Measurements from ENCODE around the gene PSMC4.

The PSMC4 gene

DNA sequence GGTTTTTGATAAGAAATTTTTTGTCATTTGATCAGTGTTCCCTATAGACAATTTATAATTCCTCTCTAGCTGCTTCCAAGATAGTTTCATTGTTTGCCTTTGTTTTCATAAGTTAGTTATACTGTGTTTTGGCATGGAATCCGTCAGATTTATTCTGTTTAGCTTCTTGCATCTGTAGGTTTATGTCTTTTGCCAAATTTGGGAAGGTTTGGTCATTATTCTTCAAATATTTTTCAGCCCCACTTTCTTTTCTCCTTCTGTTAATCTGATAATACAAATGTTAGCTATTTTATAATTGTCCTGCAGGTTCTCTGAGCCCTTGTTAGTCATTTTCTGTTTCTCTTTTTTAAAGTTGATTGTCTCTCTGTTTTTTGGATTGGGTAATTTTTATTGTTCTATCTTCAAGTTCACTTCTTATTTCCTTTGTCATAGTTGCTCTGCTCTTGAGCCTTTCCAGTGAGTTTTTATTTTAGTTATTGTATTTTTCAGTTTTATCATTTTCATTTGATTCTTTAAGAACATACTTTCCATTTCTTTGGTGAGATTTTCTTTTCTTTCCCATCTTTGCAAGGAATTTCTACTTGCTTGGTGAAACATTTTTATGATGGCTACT is 30.6 kb upstream of the PSMC4 start:
- no CpG with 5 or more reads among the region's 1 CpG for WGBS
- DNase-seq = no peak
- Histone ChIP-seq H3K4me2 (ENCODE audit: low read length, poor library complexity, severe bottlenecking) (no peak overlapping the region), H2AK5ac (ENCODE audit: low read length, severe bottlenecking) (no peak overlapping the region), H3K27me3 (ENCODE audit: control insufficient read depth in 1 of 2, insufficient read depth in 1 of 2, low read length in 2 of 2) (peaks cover 0 to 5% of the 10 kb centered on the region in 2 experiments), H3K4me3 (ENCODE audit: insufficient read depth in 1 of 2, low read depth in 1 of 2, low read length in 2 of 2) (no peak overlapping the region), H3K4ac (ENCODE audit: low read depth in 1 of 2, low read length in 2 of 2) (no peak overlapping the region), H3K14ac (ENCODE audit: low read length in 2 of 2) (no peak overlapping the region), H3K4me1 (ENCODE audit: control insufficient read depth, insufficient read depth, low read depth, low read length) (peaks cover 15% of the 10 kb centered on the region), H3K23ac (ENCODE audit: low read length in 2 of 2) (no peak overlapping the region), H4K91ac (ENCODE audit: low read length) (no peak overlapping the region), H2BK5ac (ENCODE audit: low read depth, low read length, poor library complexity, severe bottlenecking) (no peak overlapping the region), H3K27ac (ENCODE audit: low read length, poor library complexity, severe bottlenecking) (no peak overlapping the region), H3K79me1 (replicated peaks; ENCODE audit: low read length, poor library complexity, severe bottlenecking) (no peaks in the 10 kb centered on the region), H3K9ac (ENCODE audit: low read length) (no peak overlapping the region), H3K36me3 (ENCODE audit: control insufficient read depth in 1 of 2, insufficient read depth in 2 of 2, low read depth in 1 of 2, low read length in 2 of 2) (no peaks in the 10 kb centered on the region), H2BK15ac (ENCODE audit: low read depth, poor library complexity, severe bottlenecking) (no peak overlapping the region), H3K9me3 (ENCODE audit: control insufficient read depth, low read length) (peaks cover 7% of the 10 kb centered on the region), H2BK12ac (ENCODE audit: low read length in 2 of 2) (no peak overlapping the region), H4K8ac (ENCODE audit: low read length) (no peak overlapping the region), H2BK120ac (ENCODE audit: low read depth, low read length) (no peak overlapping the region), H3K18ac (ENCODE audit: low read depth in 1 of 2, low read length in 2 of 2) (no peak overlapping the region), H2AFZ (ENCODE audit: low read depth, low read length) (no peak overlapping the region)

- Histone ChIP-seq H2BK12ac (ENCODE audit: low read length in 2 of 2) (no peak overlapping the region), H3K14ac (ENCODE audit: low read length in 2 of 2) (no peak overlapping the region), H2BK15ac (ENCODE audit: low read depth, poor library complexity, severe bottlenecking) (no peak overlapping the region), H3K23ac (ENCODE audit: low read length in 2 of 2) (no peak overlapping the region), H2AK5ac (ENCODE audit: low read length, severe bottlenecking) (peak overlapping the region; percentile 78), H4K8ac (ENCODE audit: low read length) (no peak overlapping the region), H3K9me3 (ENCODE audit: control insufficient read depth, low read length) (peaks cover 7% of the 10 kb centered on the region), H2BK120ac (ENCODE audit: low read depth, low read length) (no peak overlapping the region), H3K27ac (ENCODE audit: low read length, poor library complexity, severe bottlenecking) (peak overlapping the region; percentile 94), H3K4ac (ENCODE audit: low read depth in 1 of 2, low read length in 2 of 2) (no peak overlapping the region), H3K4me2 (ENCODE audit: low read length, poor library complexity, severe bottlenecking) (no peak overlapping the region), H3K4me3 (ENCODE audit: insufficient read depth in 1 of 2, low read depth in 1 of 2, low read length in 2 of 2) (no peak overlapping the region), H4K91ac (ENCODE audit: low read length) (no peak overlapping the region), H2AFZ (ENCODE audit: low read depth, low read length) (no peak overlapping the region), H2BK5ac (ENCODE audit: low read depth, low read length, poor library complexity, severe bottlenecking) (peak overlapping the region; percentile 74), H3K18ac (ENCODE audit: low read depth in 1 of 2, low read length in 2 of 2) (no peak overlapping the region), H3K36me3 (ENCODE audit: control insufficient read depth in 1 of 2, insufficient read depth in 2 of 2, low read depth in 1 of 2, low read length in 2 of 2) (no peaks in the 10 kb centered on the region), H3K79me1 (replicated peaks; ENCODE audit: low read length, poor library complexity, severe bottlenecking) (no peaks in the 10 kb centered on the region), H3K27me3 (ENCODE audit: control insufficient read depth in 1 of 2, insufficient read depth in 1 of 2, low read length in 2 of 2) (peaks cover 0 to 5% of the 10 kb centered on the region in 2 experiments), H3K9ac (ENCODE audit: low read length) (no peak overlapping the region), H3K4me1 (ENCODE audit: control insufficient read depth, insufficient read depth, low read depth, low read length) (peaks cover 15% of the 10 kb centered on the region)
- no peak for DNase-seq
- 61% methylated on average over 5 of the region's 6 CpGs for WGBS
Observed at GRCh38 chr19:39941151-39941550, 29.8 kb upstream of the PSMC4 start.

DNA sequence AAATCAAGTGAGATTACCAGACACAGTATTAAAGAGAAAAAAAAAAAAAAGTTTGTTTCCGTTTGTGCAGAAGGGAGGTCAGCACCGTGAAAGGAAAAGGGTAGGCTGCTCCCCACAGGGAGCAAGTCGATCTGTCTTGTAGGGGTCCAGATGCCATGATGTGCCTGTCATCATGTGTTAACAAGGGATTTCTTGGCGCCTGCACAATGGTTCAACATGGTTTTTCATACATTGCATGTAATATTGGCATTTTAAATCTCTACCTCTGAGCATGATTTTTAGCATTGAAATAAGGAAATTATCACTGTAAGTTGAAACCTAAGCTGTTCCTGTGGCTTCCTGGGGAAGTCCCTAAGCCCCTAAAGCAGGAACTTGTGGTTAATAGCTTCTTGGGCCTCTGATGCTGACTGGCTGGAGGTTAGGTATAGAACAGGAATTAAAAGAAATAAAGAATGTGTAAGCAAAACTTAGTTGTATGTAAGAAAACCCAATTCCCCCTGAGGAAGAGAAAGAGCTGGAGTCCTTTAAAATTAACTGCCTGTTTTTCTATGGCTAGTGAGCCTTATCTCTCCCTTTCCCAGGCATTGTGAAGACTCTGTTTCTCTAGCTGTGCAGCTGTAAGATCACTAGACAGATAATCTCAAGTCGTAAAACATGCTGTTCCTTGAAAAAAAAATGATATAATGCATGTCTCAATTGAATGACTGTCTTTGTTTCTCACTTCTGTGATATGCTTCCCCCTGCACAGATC is 29.2 kb upstream of the PSMC4 start:
- Histone ChIP-seq H3K23ac (ENCODE audit: low read length in 2 of 2) (no peak overlapping the region), H4K8ac (ENCODE audit: low read length) (peak overlapping the region; percentile 37), H2BK15ac (ENCODE audit: low read depth, poor library complexity, severe bottlenecking) (no peak overlapping the region), H3K4me3 (ENCODE audit: insufficient read depth in 1 of 2, low read depth in 1 of 2, low read length in 2 of 2) (no peak overlapping the region), H3K4ac (ENCODE audit: low read depth in 1 of 2, low read length in 2 of 2) (no peak overlapping the region), H3K4me2 (ENCODE audit: low read length, poor library complexity, severe bottlenecking) (no peak overlapping the region), H2AK5ac (ENCODE audit: low read length, severe bottlenecking) (peak overlapping the region; percentile 77), H2AFZ (ENCODE audit: low read depth, low read length) (no peak overlapping the region), H3K18ac (ENCODE audit: low read depth in 1 of 2, low read length in 2 of 2) (no peak overlapping the region), H3K9me3 (ENCODE audit: control insufficient read depth, low read length) (peaks cover 7% of the 10 kb centered on the region), H3K9ac (ENCODE audit: low read length) (no peak overlapping the region), H3K14ac (ENCODE audit: low read length in 2 of 2) (no peak overlapping the region), H3K36me3 (ENCODE audit: control insufficient read depth in 1 of 2, insufficient read depth in 2 of 2, low read depth in 1 of 2, low read length in 2 of 2) (no peaks in the 10 kb centered on the region), H4K91ac (ENCODE audit: low read length) (no peak overlapping the region), H3K27ac (ENCODE audit: low read length, poor library complexity, severe bottlenecking) (peak overlapping the region; percentile 94), H2BK120ac (ENCODE audit: low read depth, low read length) (no peak overlapping the region), H3K79me1 (replicated peaks; ENCODE audit: low read length, poor library complexity, severe bottlenecking) (no peaks in the 10 kb centered on the region), H2BK5ac (ENCODE audit: low read depth, low read length, poor library complexity, severe bottlenecking) (peak overlapping the region; percentile 66), H3K4me1 (ENCODE audit: control insufficient read depth, insufficient read depth, low read depth, low read length) (peaks cover 19% of the 10 kb centered on the region), H3K27me3 (ENCODE audit: control insufficient read depth in 1 of 2, insufficient read depth in 1 of 2, low read length in 2 of 2) (peaks cover 0 to 5% of the 10 kb centered on the region in 2 experiments), H2BK12ac (ENCODE audit: low read length in 2 of 2) (no peak overlapping the region)
- 35% methylated on average over 4 of the region's 5 CpGs for WGBS
- peak; percentile 12 for DNase-seq

DNA sequence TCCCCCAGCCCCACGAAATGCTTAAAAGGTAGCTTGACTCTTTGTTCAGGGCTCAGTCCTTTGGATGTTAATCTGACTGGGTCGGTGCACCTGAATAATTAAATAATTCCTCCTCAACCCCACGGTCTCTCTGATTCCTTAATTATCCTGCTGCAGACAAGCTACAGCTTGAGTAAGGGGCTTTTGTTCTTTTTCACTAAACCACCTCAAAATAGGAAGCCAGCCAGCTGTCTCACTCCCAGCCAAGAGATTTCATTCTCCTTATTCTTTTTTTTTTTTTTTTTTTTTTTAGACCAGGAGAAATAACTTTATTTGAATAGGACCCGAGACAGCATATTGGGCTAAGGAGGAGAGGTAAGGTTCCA is 28.6 kb upstream of the PSMC4 start:
- H3K23ac ChIP-seq (ENCODE audit: low read length in 2 of 2) = no peak overlapping the region
- H2BK5ac ChIP-seq (ENCODE audit: low read depth, low read length, poor library complexity, severe bottlenecking) = peak overlapping the region; percentile 66
- H4K91ac ChIP-seq (ENCODE audit: low read length) = no peak overlapping the region
- no peak overlapping the region for H3K9ac ChIP-seq (ENCODE audit: low read length)
- no peak overlapping the region for H3K4me2 ChIP-seq (ENCODE audit: low read length, poor library complexity, severe bottlenecking)
- H2AK5ac ChIP-seq (ENCODE audit: low read length, severe bottlenecking) = peak overlapping the region; percentile 77
- peaks cover 7% of the 10 kb centered on the region for H3K9me3 ChIP-seq (ENCODE audit: control insufficient read depth, low read length)
- no peaks in the 10 kb centered on the region for H3K36me3 ChIP-seq (ENCODE audit: control insufficient read depth in 1 of 2, insufficient read depth in 2 of 2, low read depth in 1 of 2, low read length in 2 of 2)
- no peaks in the 10 kb centered on the region for H3K79me1 ChIP-seq (replicated peaks; ENCODE audit: low read length, poor library complexity, severe bottlenecking)
- H3K4me3 ChIP-seq (ENCODE audit: insufficient read depth in 1 of 2, low read depth in 1 of 2, low read length in 2 of 2) = no peak overlapping the region
- DNase-seq = no peak
- H2AFZ ChIP-seq (ENCODE audit: low read depth, low read length) = no peak overlapping the region
- WGBS = 63% methylated on average over 3 of the region's 4 CpGs
- H3K4me1 ChIP-seq (ENCODE audit: control insufficient read depth, insufficient read depth, low read depth, low read length) = peaks cover 19% of the 10 kb centered on the region
- peaks cover 0 to 5% of the 10 kb centered on the region in 2 experiments for H3K27me3 ChIP-seq (ENCODE audit: control insufficient read depth in 1 of 2, insufficient read depth in 1 of 2, low read length in 2 of 2)
- H3K27ac ChIP-seq (ENCODE audit: low read length, poor library complexity, severe bottlenecking) = peak overlapping the region; percentile 94
- no peak overlapping the region for H2BK12ac ChIP-seq (ENCODE audit: low read length in 2 of 2)
- H4K8ac ChIP-seq (ENCODE audit: low read length) = no peak overlapping the region
- no peak overlapping the region for H2BK15ac ChIP-seq (ENCODE audit: low read depth, poor library complexity, severe bottlenecking)
- H3K4ac ChIP-seq (ENCODE audit: low read depth in 1 of 2, low read length in 2 of 2) = no peak overlapping the region
- H2BK120ac ChIP-seq (ENCODE audit: low read depth, low read length) = no peak overlapping the region
- H3K18ac ChIP-seq (ENCODE audit: low read depth in 1 of 2, low read length in 2 of 2) = no peak overlapping the region
- H3K14ac ChIP-seq (ENCODE audit: low read length in 2 of 2) = no peak overlapping the region
